H9 (cell line): ENCODE results near the gene PRSS38. TPM values are rescaled to one million over a fixed set of nuclear protein-coding genes. Genes with fewer than 3 reads are reported as not detected.
"Not testable (repeated sequence)": the region's sequence is repeated elsewhere in the genome, so short reads cannot be mapped to it uniquely, and the experiment has no call there.

ENCODE experiments used
- DNase-seq: peaks from one replicate; pipeline ENCODE4 v3.0.0-alpha.2; 2017
- H2AFZ ChIP-seq: one replicate; pipeline ENCODE4 v1.6.1; 2013; ENCODE audit warnings: mild to moderate bottlenecking, low read length, control low read depth, moderate library complexity
- H2AK5ac ChIP-seq: 2 replicates; pipeline ENCODE4 v1.6.1; 2013; ENCODE audit warnings: low read length, control low read depth, mixed read lengths; ENCODE audit not compliant: insufficient read length
- H2BK120ac ChIP-seq: one replicate; pipeline ENCODE4 v1.6.1; 2013; ENCODE audit warnings: low read depth, mild to moderate bottlenecking, low read length, control low read depth, inconsistent platforms; ENCODE audit not compliant: poor library complexity, severe bottlenecking
- H2BK12ac ChIP-seq: 2 replicates; pipeline ENCODE4 v1.6.1; 2013; ENCODE audit warnings: low read length, control low read depth, mixed read lengths, low read depth; ENCODE audit not compliant: insufficient read length
- H2BK15ac ChIP-seq: 2 replicates; pipeline ENCODE4 v1.6.1; 2013; ENCODE audit warnings: low read depth, low read length, control low read depth
- H2BK20ac ChIP-seq: one replicate; pipeline ENCODE4 v1.6.1; 2013; ENCODE audit warnings: low read depth, mild to moderate bottlenecking, low read length, control low read depth, inconsistent platforms; ENCODE audit not compliant: poor library complexity, severe bottlenecking
- H2BK5ac ChIP-seq: 2 replicates; pipeline ENCODE4 v1.6.1; 2013; ENCODE audit warnings: low read length, control low read depth, mixed read lengths; ENCODE audit not compliant: insufficient read length
- H3K14ac ChIP-seq: 2 replicates; pipeline ENCODE4 v1.6.1; 2013; ENCODE audit warnings: low read length, control low read depth; ENCODE audit not compliant: insufficient read depth
- H3K18ac ChIP-seq: 2 replicates; pipeline ENCODE4 v1.6.1; 2013; ENCODE audit warnings: low read depth, mild to moderate bottlenecking, mixed read lengths, low read length, control low read depth; ENCODE audit not compliant: insufficient read length
- H3K23ac ChIP-seq: 2 replicates; pipeline ENCODE4 v1.6.1; 2013; ENCODE audit warnings: low read length, control low read depth, mixed read lengths, low read depth; ENCODE audit not compliant: insufficient read length
- H3K23me2 ChIP-seq: 2 replicates; pipeline ENCODE4 v1.6.1; 2013; ENCODE audit warnings: low read depth, mild to moderate bottlenecking, mixed read lengths, low read length, control low read depth; ENCODE audit not compliant: insufficient read length, poor library complexity, severe bottlenecking
- H3K27ac ChIP-seq: 2 replicates; pipeline ENCODE4 v1.5.1; 2013; ENCODE audit warnings: low read length, control low read depth, mixed read lengths, low read depth; ENCODE audit not compliant: insufficient read length
- H3K27me3 ChIP-seq: 2 replicates; pipeline ENCODE4 v1.6.1; 2013; ENCODE audit warnings: low read length, control low read depth, inconsistent platforms; ENCODE audit not compliant: insufficient read depth
- H3K4ac ChIP-seq: 2 replicates; pipeline ENCODE4 v1.6.1; 2013; ENCODE audit warnings: low read depth, mild to moderate bottlenecking, control low read depth, inconsistent platforms, low read length, moderate library complexity
- H3K4me1 ChIP-seq: 2 replicates; pipeline ENCODE4 v1.6.1; 2013; ENCODE audit warnings: low read length, control low read depth, inconsistent platforms; ENCODE audit not compliant: insufficient read depth
- H3K4me2 ChIP-seq: 2 replicates; pipeline ENCODE4 v1.6.1; 2013; ENCODE audit warnings: low read length, control low read depth, mixed read lengths; ENCODE audit not compliant: insufficient read length, insufficient read depth
- H3K56ac ChIP-seq: 2 replicates; pipeline ENCODE4 v1.6.1; 2013; ENCODE audit warnings: low read depth, mild to moderate bottlenecking, mixed read lengths, low read length, control low read depth; ENCODE audit not compliant: insufficient read length
- H3K79me1 ChIP-seq: 2 replicates; pipeline ENCODE4 v1.6.1; 2013; ENCODE audit warnings: low read depth, mild to moderate bottlenecking, moderate library complexity, low read length, control low read depth, inconsistent platforms; ENCODE audit not compliant: insufficient read depth, poor library complexity, severe bottlenecking
- H3K79me2 ChIP-seq: 2 replicates; pipeline ENCODE4 v1.6.1; 2013; ENCODE audit warnings: low read length, control low read depth, inconsistent platforms; ENCODE audit not compliant: insufficient read depth
- H3K9ac ChIP-seq: 2 replicates; pipeline ENCODE4 v1.6.1; 2013; ENCODE audit warnings: low read length, control low read depth, mixed read lengths; ENCODE audit not compliant: insufficient read length; ENCODE audit errors: extremely low read depth
- H3K9me3 ChIP-seq: one replicate; pipeline ENCODE4 v1.6.1; 2013; ENCODE audit warnings: low read depth, low read length, inconsistent platforms; ENCODE audit not compliant: control insufficient read depth
- H3T11ph ChIP-seq: one replicate; pipeline ENCODE4 v1.6.1; 2013; ENCODE audit warnings: mild to moderate bottlenecking, low read length, control low read depth, inconsistent platforms
- H4K20me1 ChIP-seq: one replicate; pipeline ENCODE4 v1.6.1; 2013; ENCODE audit not compliant: control insufficient read depth, insufficient read length, insufficient read depth
- H4K5ac ChIP-seq: 2 replicates; pipeline ENCODE4 v1.6.1; 2013; ENCODE audit warnings: low read depth, mild to moderate bottlenecking, mixed read lengths, low read length, control low read depth; ENCODE audit not compliant: insufficient read length
- H4K8ac ChIP-seq: replicated peaks from 2 replicates; pipeline ENCODE4 v1.6.1; 2013; ENCODE audit warnings: low read length, control low read depth, mixed read lengths, low read depth; ENCODE audit not compliant: insufficient read length
- H4K91ac ChIP-seq: 2 replicates; pipeline ENCODE4 v1.6.1; 2013; ENCODE audit warnings: low read depth, mild to moderate bottlenecking, moderate library complexity, mixed read lengths, low read length, control low read depth; ENCODE audit not compliant: insufficient read length
- H3K27ac Mint-ChIP-seq, 3 experiments: 2 replicates in 2 of 3; 3 replicates in 1 of 3; pipeline ENCODE4 v1.8.0; 2020 to 2021; ENCODE audit warnings: mixed read lengths in 3 of 3, mild to moderate bottlenecking in 1 of 3, moderate library complexity in 1 of 3
- H3K27me3 Mint-ChIP-seq: 2 replicates; pipeline ENCODE4 v1.8.0; 2021; ENCODE audit warnings: low read depth, mild to moderate bottlenecking, moderate library complexity, mixed read lengths
- H3K36me3 Mint-ChIP-seq, 3 experiments: 2 replicates in 2 of 3; 3 replicates in 1 of 3; pipeline ENCODE4 v1.8.0; 2020 to 2021; ENCODE audit warnings: low read depth in 3 of 3, mixed read lengths in 3 of 3; ENCODE audit not compliant: insufficient read depth in 1 of 3
- H3K4me1 Mint-ChIP-seq, 2 experiments: 2 replicates each; pipeline ENCODE4 v1.8.0; 2020; ENCODE audit warnings: mixed read lengths in 2 of 2
- H3K4me3 Mint-ChIP-seq, 2 experiments: 2 replicates in 1 of 2; 3 replicates in 1 of 2; pipeline ENCODE4 v1.8.0; 2020 to 2021; ENCODE audit warnings: mild to moderate bottlenecking in 2 of 2, mixed read lengths in 2 of 2, moderate library complexity in 1 of 2
- H3K9me3 Mint-ChIP-seq, 2 experiments: 2 replicates in 1 of 2; 3 replicates in 1 of 2; pipeline ENCODE4 v1.8.0; 2020; ENCODE audit warnings: mild to moderate bottlenecking in 2 of 2, mixed read lengths in 2 of 2, moderate library complexity in 1 of 2
- whole genome bisulfite sequencing: extraction: QIAGEN DNeasy Blood & Tissue Kit; methylation state at CpG from one replicate; pipeline ENCODE4 v1.1.7; 2013; ENCODE audit warnings: missing lambda C conversion rate, low lambda C conversion rate, mixed read lengths; ENCODE audit not compliant: insufficient read length; ENCODE audit errors: extremely low coverage; 5-methylcytosine and 5-hydroxymethylcytosine counted together
- total RNA-seq: library from RNA; stranded (reverse); gene quantifications from 2 replicates; pipeline ENCODE4 v1.2.1, GENCODE V29; 2021
- TF ChIP-seq, protein P1 (sequence below): fragments of 200-600 bp; sonication (generic); conservative IDR thresholded peaks from 3 replicates; pipeline ENCODE4 v1.8.0; 2021; ENCODE audit warnings: antibody characterized with exemption, mild to moderate bottlenecking

Gene PRSS38
- total RNA-seq, 1 experiment from 2014 or later, result not detected

DNA sequence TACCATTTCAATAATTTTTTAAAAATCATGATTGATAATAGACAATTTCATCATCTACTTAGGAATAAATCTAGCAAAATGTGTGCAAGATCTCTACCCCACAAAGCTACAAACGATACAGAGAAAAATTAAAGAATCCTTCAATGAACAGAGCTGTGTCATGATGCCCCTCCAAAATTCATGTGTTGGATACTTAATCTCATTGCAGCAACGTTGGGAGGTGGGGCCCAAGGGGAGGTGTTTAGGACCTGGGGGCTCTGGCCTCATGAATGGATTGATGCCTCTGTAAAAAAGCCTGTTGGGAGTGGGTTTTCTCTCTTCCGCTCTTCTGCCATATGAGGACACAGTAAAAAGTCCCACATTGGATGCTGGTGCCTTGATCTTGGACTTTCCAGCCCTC lies 54.9 kb downstream of the PRSS38 start:
- Histone ChIP-seq H4K91ac (no peak overlapping the region), H2BK20ac (no peak overlapping the region), H4K5ac (no peak overlapping the region), H2AK5ac (no peak overlapping the region), H3K4me2 (no peak overlapping the region), H3T11ph (no peak overlapping the region), H3K4ac (no peak overlapping the region), H4K8ac (no peak overlapping the region), H3K27me3 (no peaks in the 10 kb centered on the region), H2BK15ac (no peak overlapping the region), H3K4me1 (no peaks in the 10 kb centered on the region), H2BK12ac (no peak overlapping the region), H3K27ac (no peak overlapping the region), H3K79me2 (no peaks in the 10 kb centered on the region), H2BK5ac (no peak overlapping the region), H2BK120ac (no peak overlapping the region), H3K9me3 (no peaks in the 10 kb centered on the region), H4K20me1 (no peaks in the 10 kb centered on the region), H3K18ac (no peak overlapping the region), H2AFZ (no peak overlapping the region), H3K23ac (no peak overlapping the region), H3K9ac (no peak overlapping the region), H3K56ac (no peak overlapping the region), H3K23me2 (no peaks in the 10 kb centered on the region), H3K14ac (no peak overlapping the region), H3K79me1 (no peaks in the 10 kb centered on the region)
- Mint-ChIP-seq H3K4me3 (no peak overlapping the region), H3K4me1 (0 out of 4 replicates have a peak, but pooled peaks cover 0 to 3% of the 10 kb centered on the region in 2 experiments), H3K27ac (no peak overlapping the region), H3K27me3 (peaks cover 35% of the 10 kb centered on the region), H3K9me3 (peaks cover 5 to 13% of the 10 kb centered on the region in 2 experiments; a peak in 4 of 5 replicates), H3K36me3 (no peaks in the 10 kb centered on the region)
- no peak for DNase-seq
- no CpG with 5 or more reads among the region's 3 CpGs for WGBS
- TF ChIP-seq, protein P1, sequence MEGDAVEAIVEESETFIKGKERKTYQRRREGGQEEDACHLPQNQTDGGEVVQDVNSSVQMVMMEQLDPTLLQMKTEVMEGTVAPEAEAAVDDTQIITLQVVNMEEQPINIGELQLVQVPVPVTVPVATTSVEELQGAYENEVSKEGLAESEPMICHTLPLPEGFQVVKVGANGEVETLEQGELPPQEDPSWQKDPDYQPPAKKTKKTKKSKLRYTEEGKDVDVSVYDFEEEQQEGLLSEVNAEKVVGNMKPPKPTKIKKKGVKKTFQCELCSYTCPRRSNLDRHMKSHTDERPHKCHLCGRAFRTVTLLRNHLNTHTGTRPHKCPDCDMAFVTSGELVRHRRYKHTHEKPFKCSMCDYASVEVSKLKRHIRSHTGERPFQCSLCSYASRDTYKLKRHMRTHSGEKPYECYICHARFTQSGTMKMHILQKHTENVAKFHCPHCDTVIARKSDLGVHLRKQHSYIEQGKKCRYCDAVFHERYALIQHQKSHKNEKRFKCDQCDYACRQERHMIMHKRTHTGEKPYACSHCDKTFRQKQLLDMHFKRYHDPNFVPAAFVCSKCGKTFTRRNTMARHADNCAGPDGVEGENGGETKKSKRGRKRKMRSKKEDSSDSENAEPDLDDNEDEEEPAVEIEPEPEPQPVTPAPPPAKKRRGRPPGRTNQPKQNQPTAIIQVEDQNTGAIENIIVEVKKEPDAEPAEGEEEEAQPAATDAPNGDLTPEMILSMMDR, result no peak

DNA sequence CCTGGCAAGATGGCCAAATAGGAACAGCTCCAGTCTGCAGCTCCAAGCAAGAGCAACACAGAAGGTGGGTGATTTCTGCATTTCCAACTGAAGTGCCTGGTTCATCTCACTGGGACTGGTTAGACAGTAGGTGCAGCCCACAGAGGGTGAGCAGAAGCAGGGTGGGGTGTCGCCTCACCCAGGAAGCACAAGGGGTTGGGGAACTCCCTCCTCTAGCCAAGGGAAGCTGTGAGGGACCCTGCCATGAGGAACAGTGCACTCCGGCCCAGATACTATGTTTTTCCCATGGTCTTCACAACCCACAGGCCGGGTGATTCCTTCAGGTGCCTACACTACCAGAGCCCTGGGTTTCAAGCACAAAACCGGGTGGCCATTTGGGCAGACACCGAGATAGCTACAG lies 56.4 kb downstream of the PRSS38 start:
- H3K27me3 Mint-ChIP-seq, result peaks cover 46% of the 10 kb centered on the region
- not testable (repeated sequence) for H3K4ac ChIP-seq, H4K20me1 ChIP-seq

More for the DNA sequence above, 56.4 kb downstream of the PRSS38 start:
- DNase-seq, H4K91ac ChIP-seq, H3K9ac ChIP-seq, H3K4me1 ChIP-seq, H2BK120ac ChIP-seq, H3K4me3 Mint-ChIP-seq, H3K14ac ChIP-seq, H3K23ac ChIP-seq, H3K79me2 ChIP-seq, H3K23me2 ChIP-seq, H2BK20ac ChIP-seq, H3K79me1 ChIP-seq, H4K5ac ChIP-seq, H3K27me3 ChIP-seq, H3K4me2 ChIP-seq, H2AFZ ChIP-seq, H2AK5ac ChIP-seq, H3K56ac ChIP-seq, H3K18ac ChIP-seq, H3K27ac Mint-ChIP-seq, H3K36me3 Mint-ChIP-seq, H3K27ac ChIP-seq, H3T11ph ChIP-seq, H4K8ac ChIP-seq, H2BK12ac ChIP-seq, H2BK15ac ChIP-seq, H3K4me1 Mint-ChIP-seq, H2BK5ac ChIP-seq, H3K9me3 ChIP-seq: not testable (repeated sequence)
- H3K9me3 Mint-ChIP-seq, result peaks cover 5 to 14% of the 10 kb centered on the region in 2 experiments; a peak in 4 of 5 replicates
- no CpG with 5 or more reads among the region's 5 CpGs for WGBS
